IMR-90 (cell line): Measurements from ENCODE around the gene CDX2. TPM values are rescaled to one million over a fixed set of nuclear protein-coding genes. Genes with fewer than 3 reads are reported as not detected.

Experiments used
- ATAC-seq: fragments of 200-7000 bp; cut with Tn5 transposase; 2 replicates; pipeline ENCODE4 v1.9.1; 2020; ENCODE audit warnings: low read depth, mild to moderate bottlenecking, moderate library complexity
- BruUV-seq: library from RNA; stranded (reverse); fragments of 400-500 nt; replicated peaks from 2 replicates; lab custom pipeline; 2021; lab: Mats Ljungman, UMichigan
- CTCF ChIA-PET: fragments of 300-600 bp; formaldehyde crosslinking; extraction: SDS; loops from one replicate; lab custom pipeline; 2021; ENCODE audit warnings: antibody characterized with exemption; lab: Yijun Ruan, JAX
- POLR2A ChIA-PET: fragments of 300-600 bp; sonication (Branson Sonifier 250); formaldehyde crosslinking; loops from one replicate; lab custom pipeline; 2022; ENCODE audit warnings: antibody characterized with exemption; ENCODE audit not compliant: unreplicated experiment; lab: Charles Lee
- DNase-seq: peaks from one replicate; pipeline ENCODE4 v3.0.0; 2013
- H2AFZ ChIP-seq: replicated peaks from 2 replicates; pipeline ENCODE3; 2013; ENCODE audit warnings: low read length, mild to moderate bottlenecking; ENCODE audit not compliant: poor library complexity
- H2AK5ac ChIP-seq: 2 replicates; pipeline ENCODE4 v1.6.1; 2013; ENCODE audit warnings: low read depth, low read length, inconsistent platforms
- H2AK9ac ChIP-seq: replicated peaks from 2 replicates; pipeline ENCODE3; 2013; ENCODE audit warnings: mild to moderate bottlenecking, low read depth, low read length, moderate library complexity; ENCODE audit not compliant: poor library complexity
- H2BK120ac ChIP-seq: 2 replicates; pipeline ENCODE4 v1.6.1; 2013; ENCODE audit warnings: low read depth, low read length, inconsistent platforms
- H2BK15ac ChIP-seq: 3 replicates; pipeline ENCODE4 v1.6.1; 2013; ENCODE audit warnings: low read depth, low read length, inconsistent platforms
- H2BK20ac ChIP-seq: 2 replicates; pipeline ENCODE4 v1.6.1; 2013; ENCODE audit warnings: low read depth, mild to moderate bottlenecking, inconsistent platforms, low read length, moderate library complexity
- H2BK5ac ChIP-seq: 2 replicates; pipeline ENCODE4 v1.6.1; 2013; ENCODE audit warnings: mild to moderate bottlenecking, low read depth, low read length, inconsistent platforms; ENCODE audit not compliant: poor library complexity, severe bottlenecking
- H3K14ac ChIP-seq: replicated peaks from 2 replicates; pipeline ENCODE4 v1.6.1; 2013; ENCODE audit warnings: low read depth, low read length, inconsistent platforms
- H3K18ac ChIP-seq: 2 replicates; pipeline ENCODE4 v1.6.1; 2013; ENCODE audit warnings: low read depth, low read length, control low read depth
- H3K23ac ChIP-seq: 2 replicates; pipeline ENCODE4 v1.6.1; 2013; ENCODE audit warnings: low read depth, low read length, inconsistent platforms
- H3K27ac ChIP-seq: 2 replicates; pipeline ENCODE4 v1.5.1; 2013; ENCODE audit warnings: mild to moderate bottlenecking, control low read depth, low read length; ENCODE audit not compliant: insufficient read depth
- H3K27me3 ChIP-seq: 2 replicates; pipeline ENCODE4 v1.6.1; 2013; ENCODE audit warnings: low read length; ENCODE audit not compliant: control insufficient read depth, insufficient read depth
- H3K36me3 ChIP-seq: 2 replicates; pipeline ENCODE4 v1.6.1; 2013; ENCODE audit warnings: low read length, mixed read lengths; ENCODE audit not compliant: control insufficient read depth, insufficient read depth
- H3K4ac ChIP-seq: 2 replicates; pipeline ENCODE4 v1.6.1; 2013; ENCODE audit warnings: low read depth, low read length, inconsistent platforms
- H3K4me1 ChIP-seq: 2 replicates; pipeline ENCODE4 v1.6.1; 2013; ENCODE audit warnings: low read length, mixed read lengths; ENCODE audit not compliant: control insufficient read depth, insufficient read depth
- H3K4me2 ChIP-seq: 2 replicates; pipeline ENCODE4 v1.6.1; 2013; ENCODE audit warnings: low read depth, mild to moderate bottlenecking, control low read depth, low read length, moderate library complexity
- H3K4me3 ChIP-seq: 2 replicates; pipeline ENCODE4 v1.5.1; 2013; ENCODE audit warnings: low read depth, mild to moderate bottlenecking, control low read depth, low read length, moderate library complexity; ENCODE audit not compliant: insufficient read depth
- H3K56ac ChIP-seq: 2 replicates; pipeline ENCODE4 v1.6.1; 2013; ENCODE audit warnings: low read length, inconsistent platforms; ENCODE audit not compliant: insufficient read depth; ENCODE audit errors: extremely low read depth
- H3K79me1 ChIP-seq, 2 experiments: 2 replicates each; pipeline ENCODE4 v1.6.1; 2013; ENCODE audit warnings: low read length in 2 of 2, inconsistent platforms in 1 of 2, low read depth in 1 of 2
- H3K9ac ChIP-seq: 2 replicates; pipeline ENCODE4 v1.6.1; 2013; ENCODE audit warnings: low read depth, low read length, control low read depth
- H3K9me1 ChIP-seq: 2 replicates; pipeline ENCODE4 v1.6.1; 2013; ENCODE audit warnings: low read length, inconsistent platforms; ENCODE audit not compliant: insufficient read depth
- H3K9me3 ChIP-seq: 2 replicates; pipeline ENCODE4 v1.6.1; 2013; ENCODE audit warnings: low read length; ENCODE audit not compliant: control insufficient read depth, insufficient read depth
- H4K20me1 ChIP-seq: 2 replicates; pipeline ENCODE4 v1.6.1; 2013; ENCODE audit warnings: low read length, inconsistent platforms; ENCODE audit not compliant: insufficient read depth
- H4K5ac ChIP-seq: 2 replicates; pipeline ENCODE4 v1.6.1; 2013; ENCODE audit warnings: mild to moderate bottlenecking, low read depth, low read length, control low read depth
- H4K8ac ChIP-seq, 2 experiments: 2 replicates each; pipeline ENCODE4 v1.6.1; 2013; ENCODE audit warnings: low read depth in 2 of 2, low read length in 2 of 2, control low read depth in 1 of 2, inconsistent platforms in 1 of 2
- H4K91ac ChIP-seq: 2 replicates; pipeline ENCODE4 v1.6.1; 2013; ENCODE audit warnings: low read depth, low read length, inconsistent platforms; ENCODE audit not compliant: insufficient read depth
- BHLHE40 ChIP-seq: fragments of 150-350 bp; IDR thresholded peaks from 2 replicates; pipeline ENCODE4 v1.6.1; 2016; ENCODE audit warnings: mild to moderate bottlenecking, low read depth, low read length
- MAZ ChIP-seq: IDR thresholded peaks from 2 replicates; pipeline ENCODE4 v1.6.1; 2012; ENCODE audit warnings: low read depth, mild to moderate bottlenecking, low read length, improper control_type of control experiment, moderate library complexity, borderline replicate concordance
- MXI1 ChIP-seq: IDR thresholded peaks from 2 replicates; pipeline ENCODE4 v1.6.1; 2012; ENCODE audit warnings: low read depth, mild to moderate bottlenecking, low read length, moderate library complexity, borderline replicate concordance
- POLR2A ChIP-seq: IDR thresholded peaks from 2 replicates; pipeline ENCODE4 v1.6.1; 2012; ENCODE audit warnings: mild to moderate bottlenecking, low read depth, low read length
- USF2 ChIP-seq: fragments of 150-350 bp; IDR thresholded peaks from 2 replicates; pipeline ENCODE4 v1.6.1; 2017; ENCODE audit warnings: mild to moderate bottlenecking, antibody characterized with exemption, low read length, low read depth
- WGBS, 2 experiments: methylation state at CpG; one replicate each; pipeline versions ENCODE4 v1.1.5 to v1.1.7; 2013; ENCODE audit warnings: missing lambda C conversion rate in 2 of 2; ENCODE audit not compliant: insufficient read length in 1 of 2; ENCODE audit errors: extremely low coverage in 2 of 2; 5-methylcytosine and 5-hydroxymethylcytosine counted together
- dilution Hi-C: fragments of 300-500 bp; cut with HindIII; formaldehyde crosslinking; loops from one replicate; pipeline ENCODE4 v1.14.3; 2018; ENCODE audit warnings: low sequenced_read_pairs; ENCODE audit not compliant: unreplicated experiment
- in situ Hi-C: fragments of 300-500 bp; cut with MboI; formaldehyde crosslinking; loops from 3 replicates; pipeline ENCODE4 v1.14.3; 2019; ENCODE audit warnings: low sequenced_read_pairs, inconsistent platforms, mixed read lengths
- intact Hi-C: fragments of 100-400 bp; cut with micrococcal nuclease; formaldehyde crosslinking; loops from 2 replicates; pipeline ENCODE4 v1.10.0; 2022
- polyA plus RNA-seq, 3 experiments: library from polyadenylated mRNA; depleted of rRNA; stranded (reverse); fragments of >200 nt; gene quantifications; 2 replicates each; pipeline ENCODE4 v1.2.3, GENCODE V29; 2012; ENCODE audit warnings: low replicate concordance in 1 of 3
- total RNA-seq: library from RNA; depleted of rRNA; stranded (reverse); fragments of >200 nt; gene quantifications from 2 replicates; pipeline ENCODE4 v1.2.3, GENCODE V29; 2012

CDX2 gene
- total and polyA plus RNA-seq, 2 of the 4 experiments (the other 2 are of a cell fraction) = not detected

GRCh38 chr13:27924529-27925141 is 44.5 kb downstream of the CDX2 start:
- in situ Hi-C loops (no loop called here), dilution Hi-C loops (no loop called here), intact Hi-C loops (no loop called here)
- no peak overlapping the region for H3K27ac ChIP-seq
- peaks cover 97% of the 10 kb centered on the region for H3K27me3 ChIP-seq
- H2BK20ac ChIP-seq = no peak overlapping the region
- H3K9me1 ChIP-seq = no peaks in the 10 kb centered on the region
- peaks cover 3% of the 10 kb centered on the region; the same call in 1 of the 2 replicates for H3K4me1 ChIP-seq
- no peaks in the 10 kb centered on the region for H3K79me1 ChIP-seq
- no peak overlapping the region for H2AFZ ChIP-seq
- no peak overlapping the region for H3K18ac ChIP-seq
- H3K9me3 ChIP-seq = peaks cover 5% of the 10 kb centered on the region
- no peak overlapping the region for H2BK15ac ChIP-seq
- no peak overlapping the region for H2BK120ac ChIP-seq
- H3K36me3 ChIP-seq = no peaks in the 10 kb centered on the region
- H2BK5ac ChIP-seq = no peak overlapping the region
- no peak overlapping the region for H3K4me3 ChIP-seq
- no peak overlapping the region for H3K56ac ChIP-seq
- DNase-seq (no peak), ATAC-seq (no peak)
- no peaks in the 10 kb centered on the region for H4K20me1 ChIP-seq
- H4K91ac ChIP-seq = no peak overlapping the region
- CTCF ChIA-PET = interaction anchor here (1.1 kb wide), 1 partner anchor 29 kb away, joined by 3 read pairs; no protein-coding TSS in a partner anchor
- no peak overlapping the region for H4K8ac ChIP-seq
- no peak overlapping the region for H3K4me2 ChIP-seq
- H3K23ac ChIP-seq = no peak overlapping the region
- H3K4ac ChIP-seq = no peak overlapping the region
- POLR2A ChIA-PET = interaction anchor here (0.5 kb wide), 1 partner anchor 651 kb away, joined by 18 read pairs; no protein-coding TSS in a partner anchor
- no peak overlapping the region for H3K9ac ChIP-seq
- BruUV-seq = no TSS peak
- no peak overlapping the region for H2AK5ac ChIP-seq
- no peak overlapping the region for H2AK9ac ChIP-seq
- no peak overlapping the region for H3K14ac ChIP-seq
- TF ChIP-seq MXI1 (no peak), MAZ (no peak), USF2 (no peak), POLR2A (no peak), BHLHE40 (no peak)
- H4K5ac ChIP-seq = no peak overlapping the region
- WGBS, 2 experiments = 5% methylated on average over 13 of the region's 46 CpGs; no CpG with 5 or more reads in 1 of the 2 experiments
